Ovary (tissue), 3 donors: Measurements from ENCODE around the gene FOLR1.
"Not testable (repeated sequence)": the region's sequence is repeated elsewhere in the genome, so short reads cannot be mapped to it uniquely, and the experiment has no call there.

Source experiments
- CTCF ChIP-seq, 3 donors: fragments of 450-650 bp in 2 of 3; fragments of 200-600 bp in 1 of 3; IDR thresholded peaks; one replicate each; pipeline versions ENCODE4 v1.5.1 to v1.8.0; 2016 to 2022; ENCODE audit warnings: antibody characterized with exemption in 3 of 3, mild to moderate bottlenecking in 1 of 3
- POLR2A ChIP-seq: fragments of 450-650 bp; IDR thresholded peaks from one replicate; pipeline ENCODE4 v1.6.1; 2017; ENCODE audit warnings: antibody characterized with exemption, mild to moderate bottlenecking, moderate library complexity
- donor health status: DM: no; HTN: no; CAD: no.

GRCh38 chr11:72181553-72181958, 10.4 kb upstream of the FOLR1 start:
- not testable (repeated sequence) for TF ChIP-seq CTCF (IDR thresholded peaks at IDR 0.05); POLR2A
